Activated CD4-positive, CD25-positive, alpha-beta regulatory T cell (primary cell): Measurements from ENCODE around the gene RPSA.
"Not testable (repeated sequence)": the region's sequence is repeated elsewhere in the genome, so short reads cannot be mapped to it uniquely, and the experiment has no call there.

Source experiments
- DNase-seq, 4 experiments: peaks; one replicate each; lab custom pipeline; 2025; lab: John Stamatoyannopoulos, UW

The RPSA gene

GRCh38 chr3:39419742-39420315 lies 13.3 kb downstream of the RPSA start:
- DNase-seq: no peak

GRCh38 chr3:39420543-39420942 lies 14.0 kb downstream of the RPSA start:
- no peak for DNase-seq

GRCh38 chr3:39423436-39423970 lies 17.0 kb downstream of the RPSA start:
- no peak for DNase-seq

GRCh38 chr3:39426312-39426711 lies 19.8 kb downstream of the RPSA start:
- DNase-seq: no peak

- no peak for DNase-seq
These were observed 21.0 kb downstream of the RPSA start for GRCh38 chr3:39427506-39427905.

- DNase-seq: no peak
These were observed 22.3 kb downstream of the RPSA start for GRCh38 chr3:39428745-39429201.

GRCh38 chr3:39429466-39429865 lies 22.9 kb downstream of the RPSA start:
- no peak for DNase-seq

- no peak for DNase-seq
These were observed 25.8 kb downstream of the RPSA start for GRCh38 chr3:39432342-39432741.

- DNase-seq: no peak
These were observed 27.1 kb downstream of the RPSA start for GRCh38 chr3:39433642-39434041.

GRCh38 chr3:39434574-39434973 lies 28.1 kb downstream of the RPSA start:
- no peak for DNase-seq

- no peak for DNase-seq
These were observed 28.7 kb downstream of the RPSA start for GRCh38 chr3:39435006-39435748.

- no peak for DNase-seq
These were observed 32.4 kb downstream of the RPSA start for GRCh38 chr3:39438880-39439279.

GRCh38 chr3:39440316-39440715 lies 33.8 kb downstream of the RPSA start:
- DNase-seq: no peak

- DNase-seq: no peak
These were observed 37.0 kb downstream of the RPSA start for GRCh38 chr3:39443530-39443929.

GRCh38 chr3:39445927-39446326 lies 39.4 kb downstream of the RPSA start:
- DNase-seq: no peak

- no peak for DNase-seq
These were observed 39.9 kb downstream of the RPSA start for GRCh38 chr3:39446444-39446843.

- peak; percentile 7 to 25 (median 18) for DNase-seq
These were observed 41.3 kb downstream of the RPSA start for GRCh38 chr3:39447637-39448483.

- no peak for DNase-seq
These were observed 42.1 kb downstream of the RPSA start for GRCh38 chr3:39448506-39449233.

GRCh38 chr3:39449796-39450195 lies 43.3 kb downstream of the RPSA start:
- no peak for DNase-seq

GRCh38 chr3:39453134-39453533 lies 46.6 kb downstream of the RPSA start:
- no peak for DNase-seq

- DNase-seq: not testable (repeated sequence)
These were observed 47.4 kb downstream of the RPSA start for GRCh38 chr3:39453872-39454271.
